K562 (cell line): ENCODE data around the gene DAGLB. TPM values are rescaled to one million over a fixed set of nuclear protein-coding genes. Genes with fewer than 3 reads are reported as not detected.
A peak's percentile ranks its signal among the peaks of the same experiment; 100 is the strongest.

ENCODE experiments used
- CHD1 ChIP-seq: fragments of 200-600 bp; sonication (generic); IDR thresholded peaks from one replicate; pipeline ENCODE4 v1.6.1; 2012; ENCODE audit warnings: mild to moderate bottlenecking, moderate library complexity, low read length, inconsistent platforms
- DIDO1 ChIP-seq: fragments of 450-650 bp; IDR thresholded peaks from 2 replicates; pipeline ENCODE4 v1.6.1; 2016; ENCODE audit warnings: low read depth, missing biosample characterization, missing genetic modification characterization
- DMBX1 ChIP-seq: fragments of 250-450 bp; sonication (Bioruptor Pico); IDR thresholded peaks from 2 replicates; pipeline ENCODE4 v1.8.0; 2022; ENCODE audit warnings: inconsistent platforms, mild to moderate bottlenecking, moderate library complexity, borderline replicate concordance
- KAT2B ChIP-seq: IDR thresholded peaks from one replicate; pipeline ENCODE4 v1.6.1; 2012; ENCODE audit warnings: low read depth, mild to moderate bottlenecking, control low read depth, inconsistent platforms, low read length, moderate library complexity
- KLF10 ChIP-seq: fragments of 250-450 bp; sonication (Bioruptor Pico); IDR thresholded peaks from 2 replicates; pipeline ENCODE4 v1.6.1; 2021; ENCODE audit warnings: matching md5 sums
- MAFF ChIP-seq: IDR thresholded peaks from 2 replicates; pipeline ENCODE4 v1.6.1; 2012; ENCODE audit warnings: low read length, improper control_type of control experiment
- MTA1 ChIP-seq: fragments of 450-650 bp; IDR thresholded peaks from 2 replicates; pipeline ENCODE4 v1.6.1; 2017; ENCODE audit warnings: borderline replicate concordance
- PHF20 ChIP-seq: fragments of 450-650 bp; IDR thresholded peaks from 2 replicates; pipeline ENCODE4 v1.6.1; 2018; ENCODE audit not compliant: partially characterized antibody
- PRDM10 ChIP-seq: fragments of 450-650 bp; IDR thresholded peaks from 2 replicates; pipeline ENCODE4 v1.6.1; 2018; ENCODE audit not compliant: partially characterized antibody
- SMAD3 ChIP-seq: fragments of 450-650 bp; formaldehyde crosslinking; conservative IDR thresholded peaks from 2 replicates; pipeline ENCODE4 v1.4.0; 2020; ENCODE audit warnings: mild to moderate bottlenecking
- THAP12 ChIP-seq: fragments of 250-450 bp; sonication (Bioruptor Pico); IDR thresholded peaks from 2 replicates; pipeline ENCODE4 v1.9.0; 2021; ENCODE audit warnings: mild to moderate bottlenecking, inconsistent platforms
- ZBTB49 ChIP-seq: sonication (generic); formaldehyde crosslinking; IDR thresholded peaks from 2 replicates; pipeline ENCODE4 v1.8.0; 2022; ENCODE audit warnings: missing genetic modification reagents, mild to moderate bottlenecking, borderline replicate concordance
- ZBTB7A ChIP-seq: IDR thresholded peaks from 2 replicates; pipeline ENCODE4 v1.6.1; 2011; ENCODE audit warnings: low read depth, mild to moderate bottlenecking, low read length, moderate library complexity, borderline replicate concordance; ENCODE audit not compliant: control insufficient read depth
- ZHX1 ChIP-seq: fragments of 150-350 bp; conservative IDR thresholded peaks from 2 replicates; pipeline ENCODE4 v1.6.1; 2014; ENCODE audit warnings: low read length
- ZNF224 ChIP-seq: sonication (generic); formaldehyde crosslinking; IDR thresholded peaks from 2 replicates; pipeline ENCODE4 v1.8.0; 2022; ENCODE audit warnings: mild to moderate bottlenecking, missing genetic modification reagents
- polyA plus RNA-seq, 8 experiments: library from polyadenylated mRNA; depleted of rRNA in 4 of 8; stranded (reverse) in 5 of 8; unstranded in 3 of 8; fragments of >200 nt; fragmentation: Nextera tagmentation in 2 of 8; fragmentation: Illumina TruSeq in 1 of 8; extraction: Ambion mirVana in 2 of 8; extraction: Trizol in 1 of 8; gene quantifications; 2 replicates each; pipeline versions ENCODE4 v1.2.1 to v1.2.3, GENCODE V29; 2011 to 2014; ENCODE audit warnings: inconsistent platforms in 1 of 8, missing spikeins in 1 of 8
- total RNA-seq, 7 experiments: library from RNA; depleted of rRNA in 6 of 7; stranded (reverse); fragments of >200 nt in 6 of 7; fragmentation: Illumina TruSeq in 2 of 7; extraction: Trizol in 2 of 7; gene quantifications; 2 replicates each; pipeline versions ENCODE4 v1.2.1 to v1.2.3, GENCODE V29; 2011 to 2021; ENCODE audit warnings: low replicate concordance in 1 of 7

DAGLB gene
- total and polyA plus RNA-seq, 9 of the 15 experiments (the other 6 are each of a cell fraction or from before 2014, with no cell fraction given): 0.92 to 16.4 (median 9.3) TPM

GRCh38 chr7:6451224-6451705 is 3.5 kb upstream of the DAGLB start (continued):
- TF ChIP-seq DIDO1 (tag) (no peak), DMBX1 (peak; percentile 82), SMAD3 (CRISPR knock-in tag) (no peak), KAT2B (no peak), MTA1 (peak; percentile 93), THAP12 (CRISPR knock-in tag) (no peak), PHF20 (no peak), ZHX1 (no peak), MAFF (peak; percentile 30; the same call in 1 of the 2 replicates), PRDM10 (peak; percentile 9), ZNF224 (CRISPR knock-in tag) (no peak), KLF10 (CRISPR knock-in tag) (no peak), ZBTB49 (CRISPR knock-in tag) (no peak), CHD1 (no peak), ZBTB7A (peak; percentile 88)
